GM23338 (cell line): ENCODE data around the gene PRPS2. TPM values are rescaled to one million over a fixed set of nuclear protein-coding genes. Genes with fewer than 3 reads are reported as not detected.

Experiments used
- ATAC-seq: fragments of 200-7000 bp; cut with Tn5 transposase; 3 replicates; pipeline ENCODE4 v1.9.1; 2020
- DNase-seq: peaks from one replicate; pipeline ENCODE4 v3.0.0-alpha.2; 2015; ENCODE audit warnings: low spot score
- H2AFZ ChIP-seq: fragments of 200-600 bp; sonication (generic); 2 replicates; pipeline ENCODE4 v1.8.0; 2016; ENCODE audit warnings: antibody characterized with exemption, mild to moderate bottlenecking, moderate library complexity
- H3F3A ChIP-seq: fragments of 200-600 bp; sonication (generic); replicated peaks from 2 replicates; pipeline ENCODE4 v1.8.0; 2017; ENCODE audit warnings: antibody characterized with exemption, mixed run types, low read depth
- H3K27ac ChIP-seq: fragments of 200-600 bp; sonication (generic); 2 replicates; pipeline ENCODE4 v1.6.1; 2016; ENCODE audit warnings: low read depth
- H3K27me3 ChIP-seq: fragments of 200-600 bp; sonication (generic); 2 replicates; pipeline ENCODE4 v1.8.0; 2016; ENCODE audit warnings: mild to moderate bottlenecking, mixed run types, moderate library complexity; ENCODE audit not compliant: insufficient read depth
- H3K36me3 ChIP-seq: fragments of 200-600 bp; sonication (generic); 2 replicates; pipeline ENCODE4 v1.8.0; 2016; ENCODE audit warnings: mild to moderate bottlenecking; ENCODE audit not compliant: insufficient read depth
- H3K4me1 ChIP-seq: fragments of 200-600 bp; sonication (generic); 2 replicates; pipeline ENCODE4 v1.8.0; 2016; ENCODE audit warnings: mild to moderate bottlenecking, moderate library complexity; ENCODE audit not compliant: insufficient read depth
- H3K4me2 ChIP-seq: fragments of 200-600 bp; sonication (generic); 2 replicates; pipeline ENCODE4 v1.7.1; 2017; ENCODE audit warnings: mixed run types
- H3K4me3 ChIP-seq: fragments of 200-600 bp; sonication (generic); 2 replicates; pipeline ENCODE4 v1.6.1; 2016; ENCODE audit warnings: mixed run types
- H3K79me2 ChIP-seq: fragments of 200-600 bp; sonication (generic); replicated peaks from 2 replicates; pipeline ENCODE4 v1.8.0; 2017; ENCODE audit warnings: mild to moderate bottlenecking; ENCODE audit not compliant: insufficient read depth
- H3K9me2 ChIP-seq: fragments of 200-600 bp; sonication (generic); 2 replicates; pipeline ENCODE4 v1.8.0; 2017; ENCODE audit not compliant: insufficient read depth
- H4K20me1 ChIP-seq: fragments of 200-600 bp; sonication (generic); replicated peaks from 2 replicates; pipeline ENCODE4 v1.8.0; 2017; ENCODE audit warnings: mild to moderate bottlenecking; ENCODE audit not compliant: insufficient read depth
- H3K27ac Mint-ChIP-seq: 2 replicates; pipeline ENCODE4 v1.8.0; 2020; ENCODE audit warnings: inconsistent platforms, mild to moderate bottlenecking, moderate library complexity, mixed read lengths
- H3K27me3 Mint-ChIP-seq: 3 replicates; pipeline ENCODE4 v1.8.0; 2022; ENCODE audit warnings: low read depth, mild to moderate bottlenecking, moderate library complexity, mixed read lengths, inconsistent platforms; ENCODE audit not compliant: insufficient read depth, poor library complexity
- H3K36me3 Mint-ChIP-seq: 3 replicates; pipeline ENCODE4 v1.8.0; 2021; ENCODE audit warnings: low read depth, mild to moderate bottlenecking, inconsistent platforms, moderate library complexity, mixed read lengths
- H3K4me1 Mint-ChIP-seq: 3 replicates; pipeline ENCODE4 v1.8.0; 2020; ENCODE audit warnings: mild to moderate bottlenecking, inconsistent platforms, mixed read lengths
- H3K4me3 Mint-ChIP-seq: 3 replicates; pipeline ENCODE4 v1.8.0; 2021; ENCODE audit warnings: moderate library complexity, mild to moderate bottlenecking, inconsistent platforms, mixed read lengths
- H3K9me3 Mint-ChIP-seq: 3 replicates; pipeline ENCODE4 v1.8.0; 2020; ENCODE audit warnings: moderate library complexity, mild to moderate bottlenecking, inconsistent platforms, mixed read lengths
- CREB1 ChIP-seq: fragments of 250-450 bp; sonication (Bioruptor Pico); IDR thresholded peaks from 2 replicates; pipeline ENCODE4 v1.5.0; 2020; ENCODE audit warnings: low read depth, mild to moderate bottlenecking, moderate library complexity
- EZH2phosphoT487 ChIP-seq: fragments of 200-600 bp; sonication (generic); IDR thresholded peaks from one replicate; pipeline ENCODE4 v1.8.1; 2018; ENCODE audit warnings: antibody characterized with exemption; ENCODE audit not compliant: unreplicated experiment
- polyA plus RNA-seq: library from polyadenylated mRNA; unstranded; fragments of >200 nt; fragmentation: Nextera tagmentation; extraction: Ambion mirVana; gene quantifications from 2 replicates; pipeline ENCODE4 v1.2.1, GENCODE V29; 2016
- total RNA-seq: library from RNA; depleted of rRNA; stranded (reverse); fragments of >200 nt; shearing (Covaris generic); gene quantifications from 2 replicates; pipeline ENCODE4 v1.2.3, GENCODE V29; 2014
- TF ChIP-seq, protein P1 (sequence below): IDR thresholded peaks from one replicate; pipeline ENCODE4 v1.6.1; 2018; ENCODE audit warnings: antibody characterized with exemption; ENCODE audit not compliant: unreplicated experiment
- TF ChIP-seq, protein P2 (sequence below): fragments of 250-450 bp; sonication (Bioruptor Pico); IDR thresholded peaks from 2 replicates; pipeline ENCODE4 v1.5.0; 2020; ENCODE audit warnings: mild to moderate bottlenecking, moderate library complexity

PRPS2 gene
- total and polyA plus RNA-seq, 2 experiments from 2014 or later: 46.4 to 49.3 TPM

DNA sequence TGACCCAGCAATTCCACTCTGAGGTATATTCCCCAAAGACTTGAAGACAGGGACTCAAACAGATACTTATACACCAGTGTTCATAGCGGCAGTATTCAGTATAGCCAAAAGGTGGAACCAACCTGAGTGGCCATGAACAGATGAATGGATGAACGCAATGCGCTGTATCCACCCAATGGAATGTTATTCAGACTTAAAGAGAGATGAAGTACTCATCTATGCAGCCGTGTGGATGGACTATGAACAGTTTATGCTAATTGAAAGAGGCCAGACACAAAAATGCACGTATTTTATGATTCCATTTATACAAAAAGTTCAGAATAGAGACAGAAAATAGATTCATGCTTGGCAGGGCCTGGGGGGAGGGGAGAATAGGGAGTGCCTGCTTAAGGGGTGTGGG, 26.3 kb downstream of the PRPS2 start:
- peaks cover 57% of the 10 kb centered on the region for H3K36me3 Mint-ChIP-seq
- H2AFZ ChIP-seq: no peak overlapping the region
- no peak overlapping the region for H3K4me3 Mint-ChIP-seq

More for the DNA sequence above, 26.3 kb downstream of the PRPS2 start:
- Histone ChIP-seq H3K4me3 (no peak overlapping the region), H3K4me1 (no peaks in the 10 kb centered on the region), H3K27ac (no peak overlapping the region), H3K36me3 (no peaks in the 10 kb centered on the region), H3K27me3 (no peaks in the 10 kb centered on the region), H3K79me2 (no peaks in the 10 kb centered on the region), H3K9me2 (no peaks in the 10 kb centered on the region), H3F3A (no peaks in the 10 kb centered on the region), H4K20me1 (no peaks in the 10 kb centered on the region), H3K4me2 (no peak overlapping the region)
- TF ChIP-seq CREB1 (CRISPR knock-in tag): no peak
- no peak for TF ChIP-seq EZH2phosphoT487
- TF ChIP-seq, protein P1, sequence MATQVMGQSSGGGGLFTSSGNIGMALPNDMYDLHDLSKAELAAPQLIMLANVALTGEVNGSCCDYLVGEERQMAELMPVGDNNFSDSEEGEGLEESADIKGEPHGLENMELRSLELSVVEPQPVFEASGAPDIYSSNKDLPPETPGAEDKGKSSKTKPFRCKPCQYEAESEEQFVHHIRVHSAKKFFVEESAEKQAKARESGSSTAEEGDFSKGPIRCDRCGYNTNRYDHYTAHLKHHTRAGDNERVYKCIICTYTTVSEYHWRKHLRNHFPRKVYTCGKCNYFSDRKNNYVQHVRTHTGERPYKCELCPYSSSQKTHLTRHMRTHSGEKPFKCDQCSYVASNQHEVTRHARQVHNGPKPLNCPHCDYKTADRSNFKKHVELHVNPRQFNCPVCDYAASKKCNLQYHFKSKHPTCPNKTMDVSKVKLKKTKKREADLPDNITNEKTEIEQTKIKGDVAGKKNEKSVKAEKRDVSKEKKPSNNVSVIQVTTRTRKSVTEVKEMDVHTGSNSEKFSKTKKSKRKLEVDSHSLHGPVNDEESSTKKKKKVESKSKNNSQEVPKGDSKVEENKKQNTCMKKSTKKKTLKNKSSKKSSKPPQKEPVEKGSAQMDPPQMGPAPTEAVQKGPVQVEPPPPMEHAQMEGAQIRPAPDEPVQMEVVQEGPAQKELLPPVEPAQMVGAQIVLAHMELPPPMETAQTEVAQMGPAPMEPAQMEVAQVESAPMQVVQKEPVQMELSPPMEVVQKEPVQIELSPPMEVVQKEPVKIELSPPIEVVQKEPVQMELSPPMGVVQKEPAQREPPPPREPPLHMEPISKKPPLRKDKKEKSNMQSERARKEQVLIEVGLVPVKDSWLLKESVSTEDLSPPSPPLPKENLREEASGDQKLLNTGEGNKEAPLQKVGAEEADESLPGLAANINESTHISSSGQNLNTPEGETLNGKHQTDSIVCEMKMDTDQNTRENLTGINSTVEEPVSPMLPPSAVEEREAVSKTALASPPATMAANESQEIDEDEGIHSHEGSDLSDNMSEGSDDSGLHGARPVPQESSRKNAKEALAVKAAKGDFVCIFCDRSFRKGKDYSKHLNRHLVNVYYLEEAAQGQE: no peak
- TF ChIP-seq, protein P2, sequence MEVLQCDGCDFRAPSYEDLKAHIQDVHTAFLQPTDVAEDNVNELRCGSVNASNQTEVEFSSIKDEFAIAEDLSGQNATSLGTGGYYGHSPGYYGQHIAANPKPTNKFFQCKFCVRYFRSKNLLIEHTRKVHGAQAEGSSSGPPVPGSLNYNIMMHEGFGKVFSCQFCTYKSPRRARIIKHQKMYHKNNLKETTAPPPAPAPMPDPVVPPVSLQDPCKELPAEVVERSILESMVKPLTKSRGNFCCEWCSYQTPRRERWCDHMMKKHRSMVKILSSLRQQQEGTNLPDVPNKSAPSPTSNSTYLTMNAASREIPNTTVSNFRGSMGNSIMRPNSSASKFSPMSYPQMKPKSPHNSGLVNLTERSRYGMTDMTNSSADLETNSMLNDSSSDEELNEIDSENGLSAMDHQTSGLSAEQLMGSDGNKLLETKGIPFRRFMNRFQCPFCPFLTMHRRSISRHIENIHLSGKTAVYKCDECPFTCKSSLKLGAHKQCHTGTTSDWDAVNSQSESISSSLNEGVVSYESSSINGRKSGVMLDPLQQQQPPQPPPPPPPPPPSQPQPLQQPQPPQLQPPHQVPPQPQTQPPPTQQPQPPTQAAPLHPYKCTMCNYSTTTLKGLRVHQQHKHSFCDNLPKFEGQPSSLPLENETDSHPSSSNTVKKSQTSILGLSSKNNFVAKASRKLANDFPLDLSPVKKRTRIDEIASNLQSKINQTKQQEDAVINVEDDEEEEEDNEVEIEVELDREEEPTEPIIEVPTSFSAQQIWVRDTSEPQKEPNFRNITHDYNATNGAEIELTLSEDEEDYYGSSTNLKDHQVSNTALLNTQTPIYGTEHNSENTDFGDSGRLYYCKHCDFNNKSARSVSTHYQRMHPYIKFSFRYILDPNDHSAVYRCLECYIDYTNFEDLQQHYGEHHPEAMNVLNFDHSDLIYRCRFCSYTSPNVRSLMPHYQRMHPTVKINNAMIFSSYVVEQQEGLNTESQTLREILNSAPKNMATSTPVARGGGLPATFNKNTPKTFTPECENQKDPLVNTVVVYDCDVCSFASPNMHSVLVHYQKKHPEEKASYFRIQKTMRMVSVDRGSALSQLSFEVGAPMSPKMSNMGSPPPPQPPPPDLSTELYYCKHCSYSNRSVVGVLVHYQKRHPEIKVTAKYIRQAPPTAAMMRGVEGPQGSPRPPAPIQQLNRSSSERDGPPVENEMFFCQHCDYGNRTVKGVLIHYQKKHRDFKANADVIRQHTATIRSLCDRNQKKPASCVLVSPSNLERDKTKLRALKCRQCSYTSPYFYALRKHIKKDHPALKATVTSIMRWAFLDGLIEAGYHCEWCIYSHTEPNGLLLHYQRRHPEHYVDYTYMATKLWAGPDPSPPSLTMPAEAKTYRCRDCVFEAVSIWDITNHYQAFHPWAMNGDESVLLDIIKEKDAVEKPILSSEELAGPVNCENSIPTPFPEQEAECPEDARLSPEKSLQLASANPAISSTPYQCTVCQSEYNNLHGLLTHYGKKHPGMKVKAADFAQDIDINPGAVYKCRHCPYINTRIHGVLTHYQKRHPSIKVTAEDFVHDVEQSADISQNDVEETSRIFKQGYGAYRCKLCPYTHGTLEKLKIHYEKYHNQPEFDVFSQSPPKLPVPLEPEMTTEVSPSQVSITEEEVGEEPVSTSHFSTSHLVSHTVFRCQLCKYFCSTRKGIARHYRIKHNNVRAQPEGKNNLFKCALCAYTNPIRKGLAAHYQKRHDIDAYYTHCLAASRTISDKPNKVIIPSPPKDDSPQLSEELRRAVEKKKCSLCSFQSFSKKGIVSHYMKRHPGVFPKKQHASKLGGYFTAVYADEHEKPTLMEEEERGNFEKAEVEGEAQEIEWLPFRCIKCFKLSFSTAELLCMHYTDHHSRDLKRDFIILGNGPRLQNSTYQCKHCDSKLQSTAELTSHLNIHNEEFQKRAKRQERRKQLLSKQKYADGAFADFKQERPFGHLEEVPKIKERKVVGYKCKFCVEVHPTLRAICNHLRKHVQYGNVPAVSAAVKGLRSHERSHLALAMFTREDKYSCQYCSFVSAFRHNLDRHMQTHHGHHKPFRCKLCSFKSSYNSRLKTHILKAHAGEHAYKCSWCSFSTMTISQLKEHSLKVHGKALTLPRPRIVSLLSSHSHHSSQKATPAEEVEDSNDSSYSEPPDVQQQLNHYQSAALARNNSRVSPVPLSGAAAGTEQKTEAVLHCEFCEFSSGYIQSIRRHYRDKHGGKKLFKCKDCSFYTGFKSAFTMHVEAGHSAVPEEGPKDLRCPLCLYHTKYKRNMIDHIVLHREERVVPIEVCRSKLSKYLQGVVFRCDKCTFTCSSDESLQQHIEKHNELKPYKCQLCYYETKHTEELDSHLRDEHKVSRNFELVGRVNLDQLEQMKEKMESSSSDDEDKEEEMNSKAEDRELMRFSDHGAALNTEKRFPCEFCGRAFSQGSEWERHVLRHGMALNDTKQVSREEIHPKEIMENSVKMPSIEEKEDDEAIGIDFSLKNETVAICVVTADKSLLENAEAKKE: no peak
- no peak for ATAC-seq
- Mint-ChIP-seq H3K27ac (no peak overlapping the region), H3K9me3 (no peaks in the 10 kb centered on the region), H3K27me3 (no peaks in the 10 kb centered on the region), H3K4me1 (peaks cover 12% of the 10 kb centered on the region)
- DNase-seq: no peak
